AG08396 (cell line): Measurements from ENCODE around the gene MAPT.

Experiments
- DNase-seq: peaks from one replicate; pipeline ENCODE4 v3.0.0; 2012; ENCODE audit warnings: low spot score, mixed read lengths

MAPT gene

GRCh38 chr17:45973946-45974859 is 79.8 kb downstream of the MAPT start:
- no peak for DNase-seq

GRCh38 chr17:45974916-45975630 is 80.7 kb downstream of the MAPT start:
- DNase-seq = no peak

- DNase-seq = no peak
Measured at GRCh38 chr17:45975640-45976295, 81.4 kb downstream of the MAPT start.

GRCh38 chr17:45976391-45976754 is 82.0 kb downstream of the MAPT start:
- DNase-seq = no peak

GRCh38 chr17:45976755-45977505 is 82.6 kb downstream of the MAPT start:
- no peak for DNase-seq

GRCh38 chr17:45977506-45977824 is 83.1 kb downstream of the MAPT start:
- DNase-seq = no peak

- no peak for DNase-seq
Measured at GRCh38 chr17:45977976-45978626, 83.7 kb downstream of the MAPT start.

GRCh38 chr17:45979137-45979536 is 84.8 kb downstream of the MAPT start:
- no peak for DNase-seq

- no peak for DNase-seq
Measured at GRCh38 chr17:45980855-45981254, 86.5 kb downstream of the MAPT start.

- no peak for DNase-seq
Measured at GRCh38 chr17:45981306-45981705, 87.0 kb downstream of the MAPT start.

GRCh38 chr17:45982791-45983613 is 88.6 kb downstream of the MAPT start:
- DNase-seq = no peak

- no peak for DNase-seq
Measured at GRCh38 chr17:45983614-45984310, 89.4 kb downstream of the MAPT start.

- DNase-seq = no peak
Measured at GRCh38 chr17:45984368-45984767, 90.0 kb downstream of the MAPT start.

GRCh38 chr17:45985447-45985846 is 91.1 kb downstream of the MAPT start:
- DNase-seq = no peak

- no peak for DNase-seq
Measured at GRCh38 chr17:45986056-45986455, 91.7 kb downstream of the MAPT start.

GRCh38 chr17:45987706-45988105 is 93.4 kb downstream of the MAPT start:
- DNase-seq = no peak

GRCh38 chr17:45989759-45990158 is 95.4 kb downstream of the MAPT start:
- DNase-seq = no peak

GRCh38 chr17:45990886-45991285 is 96.5 kb downstream of the MAPT start:
- DNase-seq = no peak

- DNase-seq = no peak
Measured at GRCh38 chr17:45991341-45991740, 97.0 kb downstream of the MAPT start.

- DNase-seq = no peak
Measured at GRCh38 chr17:45992175-45992574, 97.8 kb downstream of the MAPT start.
